GM21528 (cell line): ENCODE data around the gene SLC22A23.

ENCODE experiments used
- ATAC-seq: cut with Tn5 transposase; IDR thresholded peaks from one replicate; pipeline ENCODE4 v1.9.1; 2021; ENCODE audit warnings: mild to moderate bottlenecking, moderate library complexity; ENCODE audit not compliant: unreplicated experiment, low FRiP score

SLC22A23 gene

DNA sequence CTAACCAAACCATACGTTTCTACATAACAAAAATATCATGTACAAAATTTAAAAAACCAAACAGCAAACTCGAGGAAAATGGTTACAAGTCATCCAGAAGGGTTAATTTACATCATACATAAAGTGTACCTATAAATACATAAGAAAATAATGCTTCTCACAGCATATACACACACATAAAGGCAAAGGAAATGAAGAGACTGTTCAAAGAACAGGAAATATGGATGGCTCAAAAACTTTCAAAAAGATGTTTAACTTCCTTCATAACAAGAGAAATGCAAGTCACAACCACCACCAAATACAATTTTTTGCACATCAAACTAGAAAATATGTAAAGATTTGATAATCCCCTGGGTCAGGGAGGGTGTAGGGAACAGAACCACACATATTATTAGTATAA lies 7.5 kb downstream of the SLC22A23 start:
- no peak for ATAC-seq

DNA sequence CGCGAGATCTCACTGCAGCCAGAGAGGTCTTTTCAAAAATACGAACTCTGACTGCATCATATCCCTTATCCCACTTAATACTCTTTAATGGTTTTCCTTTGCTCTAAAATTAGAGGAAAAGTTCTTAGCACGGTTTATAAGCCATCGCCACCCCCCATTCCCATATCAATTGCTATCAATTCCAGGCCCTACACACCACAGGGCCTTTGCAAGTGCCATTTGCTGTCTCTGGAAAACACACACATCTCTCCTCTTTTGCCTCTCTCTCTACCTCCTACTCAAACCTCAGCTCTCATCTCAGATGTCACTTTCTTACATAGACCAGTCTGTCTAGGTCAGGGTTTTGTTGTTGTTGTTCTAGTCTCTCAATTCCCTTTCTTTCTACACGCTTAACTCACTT lies 9.8 kb downstream of the SLC22A23 start:
- ATAC-seq = no peak

DNA sequence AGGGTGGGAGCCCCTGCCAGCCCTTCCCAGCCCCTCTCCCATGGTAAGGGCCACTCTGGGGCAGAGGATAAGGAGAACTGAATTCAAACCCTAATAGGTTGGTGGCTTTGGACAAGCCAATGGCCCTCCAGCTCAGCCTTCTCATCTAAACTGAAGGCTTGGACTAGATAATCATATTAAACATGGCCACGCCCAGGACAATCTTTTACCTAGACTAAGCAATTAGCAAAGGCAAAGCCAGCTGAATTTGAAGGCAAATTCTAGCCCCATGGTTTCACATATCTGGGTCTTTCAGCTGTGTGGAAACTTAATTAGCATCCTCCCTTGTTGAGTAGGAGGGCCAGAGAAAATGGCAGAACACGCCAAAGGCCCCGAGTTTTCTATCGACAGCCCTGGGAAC lies 10.7 kb downstream of the SLC22A23 start:
- no peak for ATAC-seq

DNA sequence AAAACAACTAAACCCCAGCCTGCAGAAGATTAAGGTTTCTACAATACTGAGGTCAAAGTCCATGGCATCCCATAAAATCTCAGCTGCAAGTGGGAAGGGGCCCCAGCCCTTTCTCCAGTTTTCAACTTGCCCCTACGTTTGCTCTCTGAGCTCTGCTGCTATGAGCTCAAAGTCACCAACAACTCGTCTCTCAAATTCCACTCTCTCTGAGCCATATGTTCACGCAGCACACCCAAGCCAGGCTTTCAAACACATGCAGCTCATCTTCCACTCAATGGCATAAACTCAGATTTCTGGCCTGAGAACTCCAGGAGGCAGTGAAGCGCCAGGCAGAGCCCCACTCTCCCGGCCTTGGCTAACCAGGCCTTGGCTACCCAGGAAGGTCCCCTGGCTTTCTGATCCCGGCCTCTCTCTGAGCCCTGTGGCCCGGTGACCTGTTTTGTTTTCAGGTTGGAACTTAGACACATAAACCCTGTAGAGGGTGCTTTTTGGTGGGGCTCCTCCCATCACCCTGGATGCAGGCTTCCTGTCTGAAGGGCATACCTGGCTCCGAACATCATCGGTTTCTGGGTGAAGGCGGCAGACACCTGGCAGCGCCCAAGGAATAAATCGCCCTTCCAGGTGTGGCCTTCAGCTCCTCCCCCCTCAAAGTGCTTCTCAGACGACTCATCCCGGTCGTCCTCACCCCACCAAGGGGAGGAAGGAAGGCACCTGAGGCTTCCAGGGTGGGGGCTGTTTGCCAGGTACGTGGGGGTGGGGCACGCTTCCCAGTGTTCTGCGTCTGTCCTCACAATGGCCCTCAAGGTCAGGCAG lies 12.4 kb downstream of the SLC22A23 start:
- no peak for ATAC-seq

DNA sequence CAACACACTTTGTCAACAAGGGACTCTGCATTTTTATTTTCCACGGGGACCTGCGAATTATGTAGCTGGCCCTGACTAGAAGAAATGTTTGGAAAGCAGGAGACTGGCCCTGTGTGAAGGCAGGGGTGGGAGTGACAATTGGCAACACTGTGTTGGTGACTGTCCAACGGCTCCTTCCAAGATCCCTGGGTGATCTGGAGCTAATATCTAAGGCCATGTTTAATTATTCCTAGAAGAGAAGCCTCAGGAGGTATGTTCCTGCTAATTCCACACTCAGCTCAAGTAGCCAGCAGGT lies 13.7 kb downstream of the SLC22A23 start:
- ATAC-seq = no peak

DNA sequence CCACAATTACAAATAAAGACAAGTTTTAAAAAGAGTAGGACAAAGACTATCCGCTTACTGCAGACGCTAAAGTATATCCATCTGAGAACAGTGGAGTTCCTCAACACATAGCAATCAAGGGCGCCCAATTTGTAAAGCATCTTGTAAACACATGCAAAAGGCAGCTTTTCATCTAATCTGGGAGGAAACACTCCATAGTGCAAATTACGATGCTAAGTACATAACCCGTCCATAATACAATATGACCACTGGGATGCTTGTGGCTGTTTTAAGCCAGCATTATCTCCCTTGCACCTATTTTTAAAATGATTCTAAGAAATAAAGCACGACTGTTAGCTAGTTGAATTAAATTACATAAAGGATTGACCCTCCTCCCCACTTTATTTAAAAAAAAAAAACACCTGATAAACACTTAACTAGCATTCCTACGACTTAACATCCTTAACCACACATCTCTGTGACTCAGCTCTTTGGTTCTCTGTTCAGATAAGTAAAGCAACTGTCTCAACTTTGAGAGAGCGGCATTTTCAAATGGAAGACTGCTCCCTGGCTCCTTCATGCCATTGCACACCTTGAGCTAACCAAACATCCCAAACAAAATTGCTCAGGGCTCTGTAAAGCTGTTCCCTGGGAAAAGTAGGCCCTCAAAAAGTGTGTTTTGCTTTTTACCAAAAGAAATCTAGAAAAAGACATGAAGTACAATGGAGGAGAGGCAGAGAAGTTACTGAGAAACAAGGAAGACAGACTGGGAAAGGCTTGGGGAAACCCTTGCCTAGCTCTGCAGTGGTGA lies 14.2 kb downstream of the SLC22A23 start:
- ATAC-seq = no peak

DNA sequence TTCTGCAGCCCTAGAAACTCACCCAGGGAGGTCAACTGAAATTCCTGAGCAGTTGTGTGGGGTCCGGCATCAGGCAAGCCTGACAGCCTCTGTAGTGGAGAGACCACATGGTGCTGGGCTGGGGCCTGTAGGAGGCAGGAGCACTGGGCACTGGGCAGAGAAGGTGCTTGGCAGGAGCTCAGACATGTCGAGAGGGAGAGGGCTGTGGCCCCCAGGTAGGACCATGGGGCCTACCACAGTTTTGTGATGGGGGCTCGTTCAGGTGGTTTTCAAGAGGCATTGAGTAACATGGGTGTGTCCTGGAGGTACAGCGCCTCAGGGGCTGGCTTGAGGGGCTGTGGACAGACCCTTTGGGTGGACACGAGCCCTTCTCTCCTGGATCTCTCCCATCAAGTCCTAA lies 15.9 kb downstream of the SLC22A23 start:
- ATAC-seq = no peak

DNA sequence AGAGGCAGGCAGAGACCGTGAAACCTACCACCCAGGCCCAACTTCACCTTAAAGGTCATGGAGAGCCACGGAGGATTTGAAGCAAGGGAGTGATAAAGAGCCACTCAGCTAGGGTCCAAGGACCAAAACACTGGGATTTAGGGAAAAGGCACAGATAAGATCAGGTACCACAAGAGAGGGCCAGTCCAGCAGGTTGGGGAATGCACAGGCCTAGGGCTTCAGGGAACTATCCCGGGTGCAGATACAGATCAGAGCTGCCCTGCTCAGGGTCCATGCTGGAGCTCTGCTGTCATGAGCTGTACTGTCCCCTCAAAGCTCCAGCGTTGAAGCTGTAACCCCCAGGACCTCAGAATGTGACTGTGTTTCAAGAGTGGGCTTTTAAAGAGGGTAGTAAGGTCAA lies 16.9 kb downstream of the SLC22A23 start:
- no peak for ATAC-seq

DNA sequence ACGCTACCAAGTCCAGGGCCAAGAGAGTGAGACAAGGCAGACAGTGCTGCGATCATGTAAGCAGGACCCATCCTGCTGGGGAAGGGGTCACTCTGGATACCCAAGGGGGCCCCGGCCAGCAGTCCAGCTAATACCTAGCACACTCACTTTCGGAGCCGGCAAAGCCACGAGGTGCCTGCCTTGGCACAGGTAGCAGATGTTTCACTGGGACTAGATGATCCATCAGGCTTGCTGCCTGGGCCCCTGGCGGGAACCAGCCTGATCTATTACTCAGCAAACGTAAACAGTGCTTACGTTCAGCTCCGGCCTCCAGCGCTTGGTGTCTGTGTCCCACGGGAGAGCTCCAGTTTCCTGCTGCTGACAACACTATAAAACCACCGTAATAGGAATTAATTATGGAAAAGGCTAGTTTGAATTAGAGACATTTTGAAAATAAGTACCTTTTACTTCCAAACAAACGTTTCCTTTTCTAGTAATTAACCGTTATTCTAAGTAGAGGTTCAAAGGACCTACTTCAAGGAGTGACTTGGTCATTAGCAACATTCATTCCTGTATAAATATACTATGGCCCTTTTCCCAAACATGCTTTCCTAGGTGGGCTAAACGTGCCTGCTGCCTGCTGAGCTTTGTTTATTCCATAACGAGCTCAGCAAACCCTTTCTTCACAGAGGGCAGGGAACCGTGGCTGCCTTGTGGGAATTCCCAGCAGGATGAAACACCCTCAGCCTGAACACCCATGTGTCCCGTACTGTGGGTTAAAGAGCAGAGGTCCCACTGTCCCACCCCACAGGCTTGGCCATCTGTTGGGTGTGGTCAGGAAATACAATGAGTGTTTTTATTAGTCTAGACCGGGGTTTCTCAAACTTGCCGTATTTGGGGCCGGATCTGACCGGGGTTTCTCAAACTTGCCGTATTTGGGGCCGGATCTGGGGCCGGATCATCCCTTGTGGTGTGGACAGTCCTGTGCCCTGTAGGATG lies 18.4 kb downstream of the SLC22A23 start:
- no peak for ATAC-seq

DNA sequence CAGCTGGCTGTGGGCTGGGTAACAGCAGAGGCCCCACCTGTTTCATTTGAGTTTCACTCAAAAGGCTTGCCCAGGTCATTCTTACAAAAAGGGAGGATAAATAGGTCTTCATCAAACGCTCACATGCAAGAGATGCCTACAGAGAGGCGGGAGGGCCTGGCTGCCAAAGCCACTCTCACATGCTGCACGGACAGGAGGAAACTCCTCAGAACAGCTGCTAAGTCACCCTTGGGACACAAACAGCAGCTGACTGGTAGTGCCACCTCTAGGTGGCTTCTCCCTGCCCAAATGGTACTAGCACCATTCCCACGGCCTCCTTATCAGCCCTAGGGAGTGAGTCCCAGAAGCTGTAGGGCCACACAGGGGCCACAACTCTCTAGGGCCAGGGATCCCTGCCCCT lies 23.8 kb downstream of the SLC22A23 start:
- ATAC-seq = no peak

DNA sequence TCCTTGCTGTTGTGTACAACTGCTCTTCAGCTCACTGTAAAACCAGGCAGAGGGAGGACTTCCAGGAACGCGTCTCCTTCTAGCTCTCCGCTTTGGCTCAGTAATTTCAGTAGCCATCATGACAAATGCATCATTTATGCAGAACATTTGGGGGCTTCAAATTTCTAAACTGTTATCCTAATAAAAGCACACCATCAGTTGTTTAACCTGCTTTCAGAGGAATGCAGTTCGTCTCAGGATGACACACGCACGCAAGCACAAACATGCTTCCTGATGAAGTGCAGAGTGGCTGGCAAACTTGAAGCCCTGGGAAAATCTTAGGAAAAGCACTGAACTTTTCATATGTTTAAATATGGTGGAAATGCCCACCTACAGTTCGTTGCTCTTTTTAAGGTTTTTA lies 24.4 kb downstream of the SLC22A23 start:
- no peak for ATAC-seq

DNA sequence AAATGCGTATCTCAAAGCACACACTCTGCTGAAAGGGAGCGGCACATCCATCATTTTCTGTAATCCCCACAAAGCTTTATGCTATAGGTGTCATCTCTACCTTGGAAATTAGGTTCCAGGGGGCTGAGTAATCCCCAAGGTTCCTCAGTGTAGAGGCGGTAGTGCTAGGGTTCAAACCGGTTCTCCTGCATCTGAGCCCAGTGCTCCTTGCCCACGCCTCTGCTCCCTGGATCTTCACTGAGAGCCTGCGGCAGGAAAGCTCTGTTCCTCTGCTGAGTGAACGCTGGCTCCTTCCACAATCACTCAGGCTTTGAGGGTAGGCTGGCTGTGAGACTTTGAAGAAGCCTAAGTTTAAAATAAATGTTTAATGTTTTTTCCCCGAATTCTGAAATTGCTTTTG lies 24.9 kb downstream of the SLC22A23 start:
- ATAC-seq = no peak

DNA sequence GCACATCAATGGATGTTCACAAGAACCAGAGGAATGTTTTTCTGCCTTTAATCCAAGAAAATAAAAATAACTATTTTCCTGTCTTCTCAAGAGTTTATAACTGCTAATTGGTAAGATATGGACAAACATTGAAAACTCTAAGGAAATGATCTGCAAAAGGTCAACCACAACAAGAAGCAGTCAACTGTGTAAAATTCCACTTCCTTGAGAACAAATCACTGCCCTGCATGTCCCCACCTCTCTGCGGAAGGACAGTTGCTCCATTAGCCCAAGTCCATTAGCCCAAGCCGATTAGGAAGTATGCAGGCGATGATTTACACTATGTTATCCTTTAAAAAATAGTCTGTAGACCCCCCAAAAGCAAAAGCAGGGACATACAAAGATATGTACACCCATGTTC lies 27.6 kb downstream of the SLC22A23 start:
- no peak for ATAC-seq

DNA sequence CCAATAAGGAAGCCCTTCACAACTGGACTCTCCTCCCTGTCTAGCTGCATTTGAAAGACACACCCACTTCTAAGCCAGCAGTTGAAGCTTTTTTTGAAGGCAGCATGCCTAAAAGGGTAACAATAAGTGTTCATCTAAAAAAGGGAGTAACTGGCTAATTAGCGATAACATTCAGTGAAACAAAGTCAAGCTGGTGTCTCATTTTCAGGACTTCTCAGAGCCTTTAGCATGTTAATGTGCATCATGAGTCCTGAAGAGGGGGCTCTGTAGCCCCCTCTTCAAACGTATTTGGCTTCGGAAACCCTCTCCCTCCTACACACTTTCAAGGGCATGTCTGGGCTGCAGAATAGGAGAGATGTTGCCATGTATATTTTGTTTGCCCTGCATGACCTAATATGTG lies 28.1 kb downstream of the SLC22A23 start:
- no peak for ATAC-seq

DNA sequence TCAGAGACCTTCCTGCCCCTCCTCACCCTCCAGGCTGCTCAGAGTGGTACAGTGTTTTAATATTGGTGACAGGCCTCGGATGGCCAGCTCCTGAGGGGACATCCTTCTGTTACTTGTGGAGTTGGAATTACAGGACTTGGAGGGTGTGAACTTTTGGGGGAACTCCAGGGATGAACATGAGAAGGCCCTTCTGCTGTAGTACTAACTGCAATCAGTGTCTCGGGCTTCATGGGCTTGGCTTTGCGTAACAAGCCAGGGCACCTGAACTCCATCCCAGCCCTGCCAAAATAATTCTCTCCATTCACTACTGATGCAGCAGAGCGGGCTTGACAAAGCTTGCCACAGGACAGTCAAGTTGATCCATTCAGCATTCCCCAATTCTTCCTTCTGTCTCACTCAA lies 28.6 kb downstream of the SLC22A23 start:
- ATAC-seq = no peak

DNA sequence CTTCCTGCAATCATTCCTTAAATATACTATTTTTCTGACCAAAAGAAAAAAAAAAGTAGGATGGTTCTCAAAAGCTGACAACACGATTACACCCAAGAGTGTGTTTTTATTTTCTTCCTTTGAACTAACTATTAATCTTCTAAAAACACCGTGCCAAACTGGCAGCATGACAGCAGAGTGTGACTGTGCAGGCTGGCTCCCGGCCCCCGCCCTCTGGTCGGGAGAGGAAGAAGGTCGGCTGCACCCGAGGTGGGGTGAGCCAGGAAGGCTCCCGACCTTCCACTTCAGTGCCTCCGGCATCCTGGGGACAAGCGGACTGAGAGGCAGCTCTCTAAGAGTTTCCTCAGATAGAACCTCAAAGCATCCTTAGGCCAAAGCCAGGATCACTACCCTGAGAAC lies 29.2 kb downstream of the SLC22A23 start:
- ATAC-seq = no peak

DNA sequence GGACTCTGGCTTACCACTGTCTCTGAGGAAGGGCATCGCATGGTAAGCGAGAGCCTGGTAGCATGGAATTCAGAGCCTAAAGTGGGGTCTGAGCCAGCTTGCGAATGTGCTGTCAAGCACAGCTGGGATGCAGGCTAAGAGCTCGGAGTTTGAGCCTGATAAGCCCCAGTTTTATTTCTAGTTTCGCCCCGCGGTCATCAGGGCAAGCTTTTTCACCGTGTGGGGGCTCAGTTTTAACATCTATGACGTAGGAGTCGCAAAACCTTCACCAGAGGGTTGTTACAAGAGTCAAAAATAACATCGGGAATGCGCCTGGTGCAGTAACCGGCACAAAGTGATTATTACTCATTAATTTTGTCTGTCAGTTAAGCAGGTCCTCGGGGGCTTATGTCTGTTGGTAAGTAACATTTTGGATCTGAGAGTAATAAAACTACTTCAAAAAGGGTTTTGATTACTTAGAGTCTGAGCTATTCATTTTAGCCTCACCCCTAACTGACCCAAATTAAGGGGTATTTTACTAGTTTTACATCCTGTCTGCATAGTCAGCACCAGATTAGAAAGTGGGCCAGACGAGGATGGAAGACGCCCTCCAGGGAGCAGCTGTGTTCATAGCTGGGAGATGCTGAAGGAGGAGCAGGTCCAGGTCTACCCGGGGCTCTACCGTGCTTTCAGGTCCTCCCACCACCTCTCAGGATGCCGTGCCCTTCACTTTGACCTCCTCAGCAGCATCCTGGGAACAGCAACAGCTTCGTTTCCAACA lies 29.7 kb downstream of the SLC22A23 start:
- no peak for ATAC-seq

DNA sequence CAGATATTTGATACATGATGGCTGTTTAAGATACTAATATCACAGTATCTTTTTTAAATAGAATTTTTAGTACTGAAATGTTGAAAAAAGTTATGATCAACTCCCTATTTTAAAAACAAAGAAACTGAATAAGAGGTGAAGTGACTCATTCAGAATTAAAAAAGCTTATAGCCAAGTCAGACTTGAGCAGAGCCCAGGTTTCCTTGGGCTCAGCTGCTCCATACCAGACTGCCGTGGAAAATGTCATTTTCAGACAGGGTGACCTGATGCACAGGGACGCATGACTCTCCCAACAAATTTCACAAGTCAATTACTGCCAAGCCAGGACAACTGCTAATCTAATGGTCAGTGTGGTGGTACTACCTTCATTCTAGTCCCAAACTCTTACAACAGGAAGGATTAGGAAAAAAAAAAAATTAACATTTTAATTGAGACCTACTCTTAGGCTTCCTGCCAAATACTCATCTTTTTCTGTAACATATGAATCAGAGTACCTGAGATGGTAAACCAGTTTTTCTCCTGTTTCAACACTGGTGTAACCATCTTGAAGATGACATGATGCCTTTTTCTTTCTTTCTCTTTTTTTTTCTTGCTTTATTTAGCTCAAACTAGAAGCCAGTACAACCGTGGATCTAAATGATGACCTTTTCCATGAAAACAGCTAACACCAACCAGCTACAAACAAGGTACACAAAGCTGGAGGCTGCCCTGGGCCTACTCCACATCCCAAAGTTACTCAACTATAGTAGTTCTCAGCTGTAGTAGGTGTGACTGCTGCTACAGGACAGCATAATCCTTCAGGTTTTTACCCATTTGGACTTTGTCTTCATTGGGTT lies 30.5 kb downstream of the SLC22A23 start:
- no peak for ATAC-seq

DNA sequence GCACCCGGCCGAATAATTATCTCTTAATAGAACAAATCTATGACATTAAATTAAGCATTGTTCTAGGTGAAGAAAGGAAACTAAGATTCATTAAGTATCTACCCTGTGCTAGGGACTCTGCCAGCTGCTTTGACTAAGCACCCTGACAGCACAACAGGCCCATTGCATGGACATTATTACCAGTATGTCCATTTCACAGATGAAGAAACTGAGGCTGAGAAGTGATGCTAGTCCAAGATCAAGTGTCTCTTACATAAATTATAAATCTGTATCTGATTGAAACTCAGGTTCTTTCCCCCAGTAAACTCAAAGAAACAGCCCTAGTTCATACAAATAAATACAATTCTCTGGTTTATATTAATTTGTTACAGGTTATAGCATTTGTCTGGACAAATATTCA lies 31.3 kb downstream of the SLC22A23 start:
- no peak for ATAC-seq
